Measurements from ENCODE around the gene MYO1B. TPM values are rescaled to one million over a fixed set of nuclear protein-coding genes. Genes with fewer than 3 reads are reported as not detected.

Gene MYO1B
- total and polyA plus RNA-seq, 12 donors = 8.7 to 32.4 (median 14.4) TPM

- no peak for ATAC-seq
These were observed 181.8 kb downstream of the MYO1B start for GRCh38 chr2:191427031-191427430.

GRCh38 chr2:191428141-191428540, 182.9 kb downstream of the MYO1B start:
- Histone ChIP-seq H3K4me3 (no peak overlapping the region), H3K4me1 (no peaks in the 10 kb centered on the region), H3K27ac (no peak overlapping the region), H3K27me3 (no peaks in the 10 kb centered on the region), H3K36me3 (peaks cover 0 to 32% (median 9%) of the 10 kb centered on the region in 9 donors), H3K9me3 (peaks cover 0 to 18% (median 0%) of the 10 kb centered on the region in 11 donors)
- WGBS, 2 donors = 82 to 86% methylated on average over 3 of the region's 3 CpGs
- no peak for ATAC-seq
- DNase-seq = no peak
- intact Hi-C loops (cut with DNase I) = no loop called here
- no peak for TF ChIP-seq CTCF (IDR thresholded peaks at IDR 0.05)

More at GRCh38 chr2:191427031-191427430, 181.8 kb downstream of the MYO1B start:
- intact Hi-C loops (cut with DNase I) = no loop called here
- H3K27ac ChIP-seq = no peak overlapping the region
- no peak for TF ChIP-seq CTCF (IDR thresholded peaks at IDR 0.05)
- WGBS, 2 donors = 92 to 93% methylated on average over 4 of the region's 4 CpGs
- peaks cover 0 to 18% (median 0%) of the 10 kb centered on the region in 11 donors for H3K9me3 ChIP-seq
- peaks cover 0 to 41% (median 9%) of the 10 kb centered on the region in 9 donors for H3K36me3 ChIP-seq
- no peak for DNase-seq
- no peak overlapping the region for H3K4me3 ChIP-seq
- no peaks in the 10 kb centered on the region for H3K4me1 ChIP-seq
- no peaks in the 10 kb centered on the region for H3K27me3 ChIP-seq

GRCh38 chr2:191430476-191430875, 185.3 kb downstream of the MYO1B start:
- WGBS, 2 donors = 86 to 89% methylated on average over 1 of the region's 1 CpG
- H3K4me1 ChIP-seq = peaks cover 0 to 2% (median 0%) of the 10 kb centered on the region in 9 donors
- H3K9me3 ChIP-seq = peaks cover 0 to 18% (median 0%) of the 10 kb centered on the region in 11 donors
- ATAC-seq (no peak), DNase-seq (no peak)
- TF ChIP-seq CTCF (IDR thresholded peaks at IDR 0.05) = no peak
- no peak overlapping the region for H3K27ac ChIP-seq
- H3K4me3 ChIP-seq = no peak overlapping the region
- H3K27me3 ChIP-seq = no peaks in the 10 kb centered on the region
- peaks cover 0 to 11% (median 0%) of the 10 kb centered on the region in 9 donors for H3K36me3 ChIP-seq
- intact Hi-C loops (cut with DNase I) = no loop called here

DNA sequence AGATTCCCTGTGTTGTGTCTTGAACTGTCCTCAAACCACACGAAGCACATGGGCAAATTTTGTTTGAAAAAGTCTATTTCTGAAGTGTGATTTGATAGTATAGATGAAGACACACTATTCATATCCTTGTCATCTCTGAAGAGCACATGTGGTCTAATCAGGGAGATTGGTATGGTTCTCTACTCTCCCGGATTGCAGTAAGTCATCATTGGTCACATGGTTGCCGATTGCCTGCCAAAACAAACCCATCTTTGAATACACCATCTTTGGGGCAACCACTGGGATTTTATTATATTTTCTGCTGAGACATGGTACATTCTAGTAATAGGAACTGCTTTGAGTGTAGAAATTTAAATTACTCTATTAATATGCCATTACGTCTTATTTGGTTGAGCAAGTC, 186.9 kb downstream of the MYO1B start:
- intact Hi-C loops (cut with DNase I) = no loop called here
- H3K4me1 ChIP-seq = peaks cover 0 to 17% (median 0%) of the 10 kb centered on the region in 9 donors
- ATAC-seq (no peak), DNase-seq (no peak)
- 86 to 88% methylated on average over 4 of the region's 4 CpGs for WGBS, 2 donors
- H3K9me3 ChIP-seq = peaks cover 0 to 18% (median 0%) of the 10 kb centered on the region in 11 donors
- TF ChIP-seq CTCF (IDR thresholded peaks at IDR 0.05) = no peak
- H3K4me3 ChIP-seq = no peak overlapping the region
- no peak overlapping the region for H3K27ac ChIP-seq
- no peaks in the 10 kb centered on the region for H3K27me3 ChIP-seq
- H3K36me3 ChIP-seq = no peaks in the 10 kb centered on the region
